Measurements from ENCODE around the gene PACS1.
A peak's percentile ranks its signal among the peaks of the same experiment; 100 is the strongest.

The PACS1 gene

DNA sequence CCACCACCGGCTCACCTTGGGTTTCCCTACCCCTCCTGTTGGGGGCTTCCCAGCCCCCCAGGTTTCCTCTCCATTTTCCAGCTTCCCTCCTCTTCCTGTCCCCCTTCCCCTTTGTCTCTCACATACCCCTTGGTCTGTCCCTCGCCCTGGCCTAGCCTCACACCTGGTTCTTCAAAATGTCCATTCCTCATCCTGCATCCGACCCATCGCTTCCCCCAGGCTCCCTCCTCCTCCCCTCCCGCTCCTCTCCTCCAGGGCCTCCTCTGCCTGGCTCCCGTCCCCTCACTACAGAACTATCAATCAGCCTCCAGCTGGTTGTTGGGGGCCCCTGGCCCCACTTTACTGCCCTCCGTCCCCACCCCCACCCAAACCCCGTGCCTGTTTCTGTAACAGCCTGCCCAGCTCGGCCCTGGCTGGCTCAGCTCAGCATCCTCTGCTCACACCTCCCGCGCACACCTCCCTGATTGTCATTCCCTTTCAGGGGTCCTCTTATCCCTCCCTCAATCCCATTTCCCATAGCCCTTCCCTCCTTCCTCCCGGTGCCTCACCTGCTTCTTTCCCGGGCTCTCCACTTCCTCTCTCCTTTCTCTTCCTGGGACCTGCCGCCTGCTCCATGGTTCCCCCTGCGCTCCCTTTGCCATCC lies 209.1 kb downstream of the PACS1 start:
- no peak for DNase-seq

DNA sequence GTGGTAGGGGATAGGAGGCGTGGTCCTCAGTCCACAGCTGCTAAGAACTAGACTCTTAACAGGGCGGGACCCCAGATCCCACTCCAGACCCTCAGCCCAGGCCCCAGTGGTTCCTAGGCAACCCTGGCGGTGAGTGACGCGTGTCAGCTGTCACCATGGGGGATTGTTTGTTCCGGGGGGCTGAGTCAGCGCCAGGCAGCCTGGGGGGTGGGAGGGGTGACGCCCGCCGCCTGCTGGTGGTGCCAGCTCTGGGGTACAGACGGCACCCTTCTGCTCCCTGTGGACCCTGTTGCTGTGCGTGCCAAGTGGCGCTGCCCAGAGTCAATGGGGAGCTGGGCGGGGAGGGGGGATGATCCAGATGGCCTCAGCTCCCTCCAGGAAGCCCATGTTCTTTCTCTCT lies 210.4 kb downstream of the PACS1 start:
- DNase-seq = no peak

DNA sequence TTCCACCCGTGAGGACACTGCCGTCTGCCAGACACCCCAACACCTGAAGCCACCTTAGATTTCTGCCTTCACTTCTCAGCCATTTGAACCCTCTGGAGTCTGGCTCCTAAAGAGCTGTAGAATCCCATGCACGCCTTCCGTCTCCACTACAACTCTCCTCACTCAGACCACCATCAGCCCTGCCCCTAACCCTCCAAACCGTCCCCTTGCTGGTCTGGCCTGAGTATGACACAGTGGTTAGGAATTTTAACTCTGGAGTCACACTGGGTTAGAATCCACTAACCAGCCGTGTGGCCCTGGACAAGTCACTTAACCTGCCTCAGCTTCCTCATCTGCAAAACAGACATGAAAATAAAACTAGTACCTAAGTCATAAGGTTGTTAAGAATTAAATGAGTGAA lies 210.9 kb downstream of the PACS1 start:
- no peak for DNase-seq

- DNase-seq = no peak
These were observed 211.8 kb downstream of the PACS1 start for GRCh38 chr11:66281776-66282467.

DNA sequence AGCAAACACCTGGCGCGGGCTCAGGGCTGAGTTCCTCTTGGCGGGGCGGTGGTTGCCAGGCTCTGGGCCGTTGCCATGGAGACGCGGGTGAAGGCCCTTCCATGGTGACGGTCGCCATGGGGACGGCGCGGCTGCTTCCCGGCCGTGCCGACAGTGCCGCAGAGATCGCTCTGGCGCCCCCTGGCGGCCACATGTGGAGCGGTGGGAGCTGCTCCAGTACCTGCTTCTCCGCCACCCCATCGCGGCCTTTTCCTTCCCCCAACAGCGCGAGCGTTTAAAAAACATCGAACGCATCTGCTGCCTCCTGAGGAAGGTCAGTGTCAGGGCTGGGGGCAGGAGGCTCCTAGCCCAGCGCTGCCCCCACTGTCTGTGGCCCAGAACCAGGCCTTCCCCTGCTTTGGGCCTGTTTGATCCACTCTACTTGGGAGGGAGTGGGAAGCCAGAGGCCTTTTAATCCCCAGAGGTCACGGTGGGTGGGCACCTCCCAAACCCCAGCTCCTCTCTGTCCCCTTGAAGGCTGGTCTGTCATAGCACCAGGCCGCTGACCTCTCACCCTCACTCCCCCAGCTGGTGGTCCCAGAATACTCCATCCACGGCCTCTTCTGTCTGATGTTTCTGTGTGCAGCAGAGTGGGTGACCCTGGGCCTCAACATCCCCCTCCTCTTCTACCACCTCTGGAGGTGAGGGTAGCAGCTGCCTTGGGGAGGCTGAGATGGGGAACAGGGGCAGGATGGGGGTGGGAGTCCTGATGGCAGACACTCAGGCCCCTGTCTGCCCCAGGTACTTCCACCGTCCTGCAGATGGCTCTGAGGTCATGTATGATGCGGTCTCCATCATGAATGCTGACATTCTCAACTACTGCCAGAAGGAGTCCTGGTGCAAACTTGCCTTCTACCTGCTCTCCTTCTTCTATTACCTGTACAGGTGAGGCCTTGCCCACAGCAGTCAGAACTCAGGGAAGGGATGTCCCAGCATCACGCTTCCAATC lies 212.7 kb downstream of the PACS1 start:
- DNase-seq = peak; percentile 98

DNA sequence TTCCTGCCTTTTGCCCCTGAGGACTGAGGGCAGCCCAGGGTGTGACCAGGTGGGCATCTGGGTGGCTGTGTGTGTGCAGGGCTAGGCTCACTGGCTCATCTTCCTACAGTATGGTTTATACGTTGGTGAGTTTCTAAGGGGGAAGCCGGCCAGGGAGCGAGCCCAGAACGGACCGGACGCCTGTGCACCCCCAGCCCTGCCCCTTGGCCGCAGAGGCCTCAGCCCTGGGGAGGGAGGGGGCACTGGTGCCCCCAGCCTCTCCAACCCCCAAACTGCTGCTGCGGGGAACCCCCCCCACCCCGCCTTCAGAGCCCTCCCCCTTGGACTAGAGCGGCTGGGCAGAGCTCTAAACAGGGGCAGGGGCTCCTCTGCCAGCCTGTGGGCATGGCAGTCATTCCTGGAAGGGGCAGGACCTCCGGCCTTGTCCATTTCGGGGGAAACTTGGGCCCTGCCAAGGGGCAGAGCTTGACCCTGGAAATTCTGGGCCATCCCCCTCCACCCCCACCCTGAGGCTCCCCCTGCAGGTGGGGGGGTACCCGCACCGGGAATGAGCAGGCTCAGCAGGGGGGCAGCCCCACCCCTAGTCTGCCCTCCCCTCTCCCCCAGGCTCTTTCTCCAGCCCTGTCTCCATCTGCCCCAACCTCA lies 213.5 kb downstream of the PACS1 start:
- no peak for DNase-seq

- DNase-seq = no peak
These were observed 214.5 kb downstream of the PACS1 start for GRCh38 chr11:66284526-66285078.

- no peak for DNase-seq
These were observed 215.3 kb downstream of the PACS1 start for GRCh38 chr11:66285250-66285947.

- no peak for DNase-seq
These were observed 216.6 kb downstream of the PACS1 start for GRCh38 chr11:66286699-66287098.

GRCh38 chr11:66287211-66287888 lies 217.3 kb downstream of the PACS1 start:
- DNase-seq = peak; percentile 18

DNA sequence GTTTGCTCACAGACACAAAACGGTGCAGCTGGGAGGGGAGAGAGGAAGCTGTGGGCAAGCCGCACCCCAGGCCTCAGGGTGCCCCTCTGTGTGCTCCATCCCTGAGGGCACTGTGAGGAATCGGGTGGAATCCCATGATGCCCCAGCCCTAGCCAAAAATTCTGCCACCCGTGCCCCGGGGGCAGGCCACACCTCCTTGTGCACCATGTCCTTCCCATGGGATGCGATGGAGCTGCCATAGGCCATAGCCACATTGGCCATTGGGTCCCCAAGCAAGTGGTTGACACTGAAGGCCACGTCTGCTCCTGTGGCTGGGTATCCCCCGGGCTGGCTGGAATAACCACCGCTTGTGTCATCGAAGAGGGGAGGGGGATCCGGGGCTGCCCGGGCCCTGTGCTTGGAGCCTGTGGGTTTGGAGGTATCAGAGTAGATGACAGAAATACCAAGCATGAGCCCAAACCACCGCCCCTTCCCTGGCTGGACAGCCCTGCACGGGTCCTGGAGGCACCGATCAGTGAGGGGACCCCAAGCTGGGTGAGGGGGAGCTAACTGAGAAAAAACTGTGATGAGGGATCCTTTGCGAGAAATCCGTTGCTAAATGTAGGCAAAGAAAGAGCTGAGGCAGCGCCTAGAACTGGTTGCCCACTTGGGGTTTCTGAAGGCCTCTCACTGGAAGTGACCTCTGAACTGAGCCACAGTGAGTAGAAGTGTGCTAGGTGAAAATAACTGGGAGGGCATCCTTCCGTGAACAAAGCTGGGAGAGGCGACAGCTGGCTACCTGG lies 218.0 kb downstream of the PACS1 start:
- no peak for DNase-seq

GRCh38 chr11:66288671-66289547 lies 218.8 kb downstream of the PACS1 start, which contains the start of gene YIF1A:
YIF1A (minus strand) TSS chr11:66289143; CDS start chr11:66288985, 158 bp downstream.
- peak; percentile 99 for DNase-seq

GRCh38 chr11:66289548-66290329 lies 219.7 kb downstream of the PACS1 start:
- peak; percentile 69 for DNase-seq

- no peak for DNase-seq
These were observed 220.2 kb downstream of the PACS1 start for GRCh38 chr11:66290330-66290621.

- DNase-seq = no peak
These were observed 221.2 kb downstream of the PACS1 start for GRCh38 chr11:66291303-66291705.

GRCh38 chr11:66291706-66292542 lies 221.9 kb downstream of the PACS1 start, which contains the start of gene TMEM151A:
TMEM151A (plus strand) TSS chr11:66291894; CDS start chr11:66292014, 120 bp downstream.
- no peak for DNase-seq

DNA sequence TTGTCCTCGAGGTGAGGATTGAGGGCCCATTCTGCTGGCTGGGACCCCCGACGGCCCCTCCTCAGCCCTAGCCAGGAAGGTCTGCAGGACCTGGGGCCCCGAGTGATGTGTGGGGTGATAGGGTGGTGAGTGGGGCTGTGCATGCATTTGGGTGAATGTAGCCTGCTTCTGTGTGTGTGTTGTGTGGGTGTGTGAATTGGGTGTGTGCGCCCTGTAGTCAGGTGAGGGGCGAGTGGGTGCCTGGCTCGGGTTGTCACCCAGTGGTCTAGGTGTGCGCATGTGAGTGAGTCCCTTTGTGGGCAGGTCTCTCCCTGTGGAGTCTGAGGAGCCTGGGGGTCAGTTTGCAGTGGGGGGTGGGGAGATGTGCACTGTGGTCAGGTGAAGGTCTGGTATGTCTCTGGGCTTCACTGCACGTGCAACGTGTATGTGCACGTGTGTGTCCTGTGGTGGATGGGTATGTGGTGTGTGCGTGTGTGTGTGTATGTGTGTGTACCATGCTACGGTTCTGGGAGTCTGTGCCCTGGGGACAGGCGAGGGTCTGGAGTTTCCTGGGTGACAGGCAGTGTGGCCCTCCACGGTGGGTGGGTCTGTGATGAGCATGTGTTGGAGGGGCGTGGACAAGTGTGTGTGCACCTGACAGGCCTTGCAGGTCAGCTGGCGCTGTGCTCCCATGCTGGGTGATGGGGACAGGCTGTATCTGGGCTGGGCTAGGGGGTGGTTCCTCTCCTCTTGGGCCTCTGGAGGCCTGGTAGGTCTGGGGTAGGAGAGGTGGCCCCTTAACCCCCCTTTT lies 222.7 kb downstream of the PACS1 start:
- no peak for DNase-seq
